ENCODE measurements around the gene CLPSL2. TPM values are rescaled to one million over a fixed set of nuclear protein-coding genes. Genes with fewer than 3 reads are reported as not detected.
"Not testable (repeated sequence)": the region's sequence is repeated elsewhere in the genome, so short reads cannot be mapped to it uniquely, and the experiment has no call there.

CLPSL2 gene
- total RNA-seq, 1 experiment from 2014 or later, result 1.7 TPM

GRCh38 chr6:35733633-35734032 is 42.8 kb upstream of the CLPSL2 start:
- no peaks in the 10 kb centered on the region for H3K9me3 ChIP-seq (ENCODE audit: control insufficient read depth in 1 of 2, insufficient read depth in 1 of 2, low read depth in 1 of 2, low read length in 2 of 2)
- H3K4me1 ChIP-seq (ENCODE audit: control insufficient read depth in 1 of 2, insufficient read depth in 2 of 2, low read length in 2 of 2), result peaks cover 44 to 59% of the 10 kb centered on the region in 2 experiments
- ATAC-seq (no peak), DNase-seq (ENCODE audit: low read depth, low spot score) (no peak)
- H4K20me1 ChIP-seq (ENCODE audit: insufficient read depth), result no peaks in the 10 kb centered on the region
- H3K9me2 ChIP-seq (ENCODE audit: insufficient read depth), result no peaks in the 10 kb centered on the region
- RAD21 ChIA-PET (ENCODE audit: low non-redundant PET in 1 of 2, low total read pairs in 2 of 2, uncharacterized antibody in 2 of 2, unreplicated experiment in 2 of 2), result interaction anchor here in 1 of 2 experiments (0.5 kb wide), 1 partner anchor 56 kb away, joined by 3 read pairs; no protein-coding TSS in a partner anchor
- POLR2A ChIA-PET, result no interaction called here
- H3K9ac ChIP-seq (ENCODE audit: low read length), result no peak overlapping the region
- H2AFZ ChIP-seq (ENCODE audit: low read depth, low read length, poor library complexity, severe bottlenecking), result no peak overlapping the region
- CTCF ChIA-PET, result interaction anchor here (1.4 to 1.8 kb wide), 2 partner anchors 149 to 211 kb away, joined by 8 to 10 read pairs; no protein-coding TSS in a partner anchor
- no peak for TF ChIP-seq REST (IDR thresholded peaks at IDR 0.05; ENCODE audit: low read depth)
- no peak for TF ChIP-seq EZH2phosphoT487 (IDR thresholded peaks at IDR 0.05; ENCODE audit: borderline replicate concordance)
- TF ChIP-seq SRF (IDR thresholded peaks at IDR 0.05; ENCODE audit: low read depth), result no peak
- no peak for TF ChIP-seq SIN3A (IDR thresholded peaks at IDR 0.05; ENCODE audit: low read depth)
- TF ChIP-seq YY1 (IDR thresholded peaks at IDR 0.05; ENCODE audit: extremely low read depth, insufficient replicate concordance, low read depth, low read length), result no peak
- TF ChIP-seq RAD21 (IDR thresholded peaks at IDR 0.05; ENCODE audit: low read depth), result no peak
- TF ChIP-seq EGR1 (IDR thresholded peaks at IDR 0.05; ENCODE audit: low read depth), result no peak
- TF ChIP-seq CBX3 (IDR thresholded peaks at IDR 0.05; ENCODE audit: low read depth), result no peak
- TF ChIP-seq POLR2A (IDR thresholded peaks at IDR 0.05; ENCODE audit: borderline replicate concordance, extremely low read depth, insufficient read depth, insufficient read length), result no peak
- no peak for TF ChIP-seq TCF7L2 (IDR thresholded peaks at IDR 0.05; ENCODE audit: borderline replicate concordance, extremely low read depth, insufficient read depth, insufficient read length)
- no peak for TF ChIP-seq POLR2AphosphoS5 (IDR thresholded peaks at IDR 0.05; ENCODE audit: low read depth, low read length)
- no peak for TF ChIP-seq SP1 (IDR thresholded peaks at IDR 0.05; ENCODE audit: low read depth)
- no peak for TF ChIP-seq JUND (IDR thresholded peaks at IDR 0.05)
- TF ChIP-seq FOSL1 (IDR thresholded peaks at IDR 0.05; ENCODE audit: low read depth), result no peak
- no peak for TF ChIP-seq ZFX (IDR thresholded peaks at IDR 0.05)
- no peak for TF ChIP-seq CEBPB (IDR thresholded peaks at IDR 0.05; ENCODE audit: low read depth)
- BruUV-seq (replicated peaks), result no TSS peak
- H3K4me2 ChIP-seq (ENCODE audit: low read length), result no peak overlapping the region; the same call in 1 of the 2 replicates
- H3K27ac ChIP-seq (ENCODE audit: low read depth, low read length), result no peak overlapping the region
- no peaks in the 10 kb centered on the region for H3K36me3 ChIP-seq (ENCODE audit: control insufficient read depth in 1 of 2, insufficient read depth in 2 of 2, low read length in 2 of 2)
- intact Hi-C loops (cut with micrococcal nuclease), result loop anchor here (2.0 kb wide), 1 partner anchor 45 kb away; the partner anchor contains the start of gene FKBP5
- H3K79me2 ChIP-seq (ENCODE audit: insufficient read depth, low read length), result no peaks in the 10 kb centered on the region
- no peaks in the 10 kb centered on the region for H3K27me3 ChIP-seq (ENCODE audit: insufficient read depth, low read length)
- no peak overlapping the region for H3K4me3 ChIP-seq (replicated peaks in 1 of 2; ENCODE audit: low read depth in 1 of 2, low read length in 2 of 2)

GRCh38 chr6:35734319-35734718 is 42.1 kb upstream of the CLPSL2 start:
- peaks cover 37 to 52% of the 10 kb centered on the region in 2 experiments for H3K4me1 ChIP-seq (ENCODE audit: control insufficient read depth in 1 of 2, insufficient read depth in 2 of 2, low read length in 2 of 2)
- POLR2A ChIA-PET; ATAC-seq; H3K27me3 ChIP-seq (ENCODE audit: insufficient read depth, low read length); intact Hi-C loops (cut with micrococcal nuclease); H3K36me3 ChIP-seq (ENCODE audit: control insufficient read depth in 1 of 2, insufficient read depth in 2 of 2, low read length in 2 of 2); BruUV-seq (replicated peaks); RAD21 ChIA-PET (ENCODE audit: low non-redundant PET in 1 of 2, low total read pairs in 2 of 2, uncharacterized antibody in 2 of 2, unreplicated experiment in 2 of 2); DNase-seq (ENCODE audit: low read depth, low spot score); H3K4me3 ChIP-seq (replicated peaks in 1 of 2; ENCODE audit: low read depth in 1 of 2, low read length in 2 of 2); H2AFZ ChIP-seq (ENCODE audit: low read depth, low read length, poor library complexity, severe bottlenecking); H3K79me2 ChIP-seq (ENCODE audit: insufficient read depth, low read length); H3K27ac ChIP-seq (ENCODE audit: low read depth, low read length); H3K9me3 ChIP-seq (ENCODE audit: control insufficient read depth in 1 of 2, insufficient read depth in 1 of 2, low read depth in 1 of 2, low read length in 2 of 2); H3K9ac ChIP-seq (ENCODE audit: low read length); H3K9me2 ChIP-seq (ENCODE audit: insufficient read depth); H3K4me2 ChIP-seq (ENCODE audit: low read length); H4K20me1 ChIP-seq (ENCODE audit: insufficient read depth): not testable (repeated sequence)
- CTCF ChIA-PET, result interaction anchor here (1.4 to 1.8 kb wide), 2 partner anchors 150 to 212 kb away, joined by 8 to 10 read pairs; no protein-coding TSS in a partner anchor
